H1 (cell line): Measurements from ENCODE around the gene SMIM24. TPM values are rescaled to one million over a fixed set of nuclear protein-coding genes. Genes with fewer than 3 reads are reported as not detected.

ENCODE experiments used
- CTCF ChIA-PET: fragments of 300-600 bp; sonication (Branson Sonifier 250); formaldehyde crosslinking; loops from one replicate; lab custom pipeline; 2021; ENCODE audit not compliant: partially characterized antibody; lab: Charles Lee
- POLR2A ChIA-PET: fragments of 300-600 bp; sonication (Branson Sonifier 250); formaldehyde crosslinking; loops from one replicate; lab custom pipeline; 2021; ENCODE audit warnings: inconsistent platforms; ENCODE audit not compliant: partially characterized antibody; lab: Charles Lee
- DNase-seq, 2 experiments: peaks; one replicate each; pipeline versions ENCODE4 v3.0.0 to v3.0.0-alpha.2; 2010 to 2022; ENCODE audit warnings: low spot score in 2 of 2, low read depth in 1 of 2, mixed read lengths in 1 of 2
- FAIRE-seq: peaks from 2 replicates; lab custom pipeline; 2011; peaks lifted over from hg19 to GRCh38; lab: Jason Lieb, UNC
- H2AFZ ChIP-seq: 2 replicates; pipeline ENCODE4 v1.8.1; 2012; ENCODE audit warnings: low read length, inconsistent platforms
- H2AK5ac ChIP-seq: 2 replicates; pipeline ENCODE4 v1.6.1; 2013; ENCODE audit warnings: low read depth, low read length
- H2BK120ac ChIP-seq: replicated peaks from 2 replicates; pipeline ENCODE3; 2013; ENCODE audit warnings: low read depth, low read length, inconsistent platforms
- H2BK12ac ChIP-seq: 2 replicates; pipeline ENCODE4 v1.6.1; 2013; ENCODE audit warnings: low read depth, low read length
- H2BK15ac ChIP-seq: 2 replicates; pipeline ENCODE4 v1.6.1; 2013; ENCODE audit warnings: low read length
- H2BK20ac ChIP-seq: 2 replicates; pipeline ENCODE4 v1.6.1; 2013; ENCODE audit warnings: low read length
- H2BK5ac ChIP-seq: 2 replicates; pipeline ENCODE4 v1.6.1; 2013; ENCODE audit warnings: low read depth, low read length
- H3K14ac ChIP-seq: 2 replicates; pipeline ENCODE4 v1.6.1; 2013; ENCODE audit warnings: inconsistent platforms; ENCODE audit not compliant: insufficient read length
- H3K18ac ChIP-seq: 2 replicates; pipeline ENCODE4 v1.6.1; 2013; ENCODE audit warnings: low read length; ENCODE audit errors: extremely low read depth
- H3K23ac ChIP-seq: 2 replicates; pipeline ENCODE4 v1.6.1; 2013; ENCODE audit warnings: inconsistent platforms; ENCODE audit not compliant: insufficient read length
- H3K23me2 ChIP-seq: 2 replicates; pipeline ENCODE4 v1.6.1; 2013; ENCODE audit warnings: low read depth, low read length
- H3K27ac ChIP-seq: 2 replicates; pipeline ENCODE4 v1.6.1; 2011; ENCODE audit warnings: low read depth, low read length, inconsistent platforms
- H3K27me3 ChIP-seq, 4 experiments: replicated peaks in 1 of 4; 1 replicate in 1 of 4; 2 replicates in 3 of 4; pipeline versions ENCODE4 v1.6.1 to v1.8.1; 2011 to 2013; ENCODE audit warnings: low read length in 3 of 4, mild to moderate bottlenecking in 3 of 4, inconsistent platforms in 2 of 4, mixed read lengths in 2 of 4, moderate library complexity in 1 of 4; ENCODE audit not compliant: control insufficient read depth in 3 of 4, insufficient read depth in 3 of 4; ENCODE audit errors: extremely low read depth in 1 of 4
- H3K36me3 ChIP-seq, 4 experiments: 2 replicates each; pipeline versions ENCODE4 v1.6.1 to v1.8.1; 2011 to 2013; ENCODE audit warnings: mild to moderate bottlenecking in 4 of 4, low read length in 3 of 4, moderate library complexity in 2 of 4, control low read depth in 1 of 4, inconsistent platforms in 1 of 4; ENCODE audit not compliant: insufficient read depth in 4 of 4, control insufficient read depth in 2 of 4
- H3K4ac ChIP-seq: replicated peaks from 2 replicates; pipeline ENCODE3; 2013; ENCODE audit warnings: low read length, low read depth, mixed read lengths, inconsistent platforms; ENCODE audit not compliant: insufficient read length
- H3K4me1 ChIP-seq, 4 experiments: replicated peaks in 1 of 4; 1 replicate in 1 of 4; 2 replicates in 3 of 4; pipeline versions ENCODE4 v1.6.1 to v1.8.1; 2011 to 2013; ENCODE audit warnings: low read length in 3 of 4, inconsistent platforms in 2 of 4, mixed read lengths in 1 of 4; ENCODE audit not compliant: insufficient read depth in 4 of 4, control insufficient read depth in 3 of 4
- H3K4me2 ChIP-seq, 2 experiments: 2 replicates each; pipeline versions ENCODE4 v1.6.1 to v1.8.1; 2011 to 2013; ENCODE audit warnings: low read depth in 2 of 2, low read length in 2 of 2, control low read depth in 1 of 2, inconsistent platforms in 1 of 2, mild to moderate bottlenecking in 1 of 2; ENCODE audit not compliant: insufficient read depth in 1 of 2
- H3K4me3 ChIP-seq, 4 experiments: fragments of 200-600, 300-600 bp in 1 of 4; sonication (generic), shearing (Covaris generic), sonication (Bioruptor Twin) in 1 of 4; 2 replicates each; pipeline versions ENCODE4 v1.5.1 to v1.8.1; 2011 to 2016; ENCODE audit warnings: low read length in 4 of 4, low read depth in 3 of 4, control low read depth in 2 of 4, inconsistent platforms in 2 of 4, mild to moderate bottlenecking in 2 of 4, mixed read lengths in 1 of 4, moderate library complexity in 1 of 4; ENCODE audit not compliant: insufficient read depth in 2 of 4; ENCODE audit errors: extremely low read depth in 1 of 4
- H3K56ac ChIP-seq: replicated peaks from 2 replicates; pipeline ENCODE3; 2013; ENCODE audit warnings: low read depth, mild to moderate bottlenecking, mixed read lengths, low read length, inconsistent platforms; ENCODE audit not compliant: insufficient read length
- H3K79me1 ChIP-seq: 2 replicates; pipeline ENCODE4 v1.6.1; 2013; ENCODE audit warnings: low read depth, low read length, control low read depth
- H3K79me2 ChIP-seq, 2 experiments: 2 replicates each; pipeline versions ENCODE4 v1.6.1 to v1.8.1; 2012 to 2013; ENCODE audit warnings: low read length in 2 of 2, mild to moderate bottlenecking in 2 of 2, inconsistent platforms in 1 of 2; ENCODE audit not compliant: insufficient read depth in 2 of 2, control insufficient read depth in 1 of 2
- H3K9ac ChIP-seq, 4 experiments: replicated peaks in 1 of 4; 1 replicate in 1 of 4; 2 replicates in 3 of 4; pipeline versions ENCODE4 v1.6.1 to v1.8.1; 2011 to 2013; ENCODE audit warnings: low read depth in 3 of 4, low read length in 3 of 4, control low read depth in 2 of 4, mild to moderate bottlenecking in 2 of 4, moderate library complexity in 2 of 4, inconsistent platforms in 1 of 4; ENCODE audit errors: extremely low read depth in 1 of 4
- H3K9me3 ChIP-seq, 2 experiments: 2 replicates each; pipeline versions ENCODE4 v1.6.1 to v1.8.1; 2012 to 2013; ENCODE audit warnings: mild to moderate bottlenecking in 2 of 2, moderate library complexity in 2 of 2, control low read depth in 1 of 2, inconsistent platforms in 1 of 2, low read depth in 1 of 2, low read length in 1 of 2, mixed read lengths in 1 of 2; ENCODE audit not compliant: insufficient read depth in 2 of 2
- H4K20me1 ChIP-seq, 2 experiments: replicated peaks in 1 of 2; 2 replicates each; pipeline versions ENCODE3 to v1.8.1; 2011 to 2013; ENCODE audit warnings: inconsistent platforms in 2 of 2, low read length in 2 of 2, mild to moderate bottlenecking in 1 of 2; ENCODE audit not compliant: insufficient read depth in 2 of 2, control insufficient read depth in 1 of 2
- H4K5ac ChIP-seq: 2 replicates; pipeline ENCODE4 v1.6.1; 2013; ENCODE audit warnings: low read length, low read depth, mixed read lengths, inconsistent platforms; ENCODE audit not compliant: insufficient read length
- H4K8ac ChIP-seq: 2 replicates; pipeline ENCODE4 v1.8.0; 2013; ENCODE audit warnings: mild to moderate bottlenecking, moderate library complexity, low read length, inconsistent platforms; ENCODE audit not compliant: insufficient read depth; ENCODE audit errors: extremely low read depth
- H4K91ac ChIP-seq: replicated peaks from 2 replicates; pipeline ENCODE3; 2013; ENCODE audit warnings: low read length, mixed read lengths, inconsistent platforms; ENCODE audit not compliant: insufficient read length
- CEBPB ChIP-seq: IDR thresholded peaks from 2 replicates; pipeline ENCODE4 v1.6.1; 2012; ENCODE audit warnings: low read depth, low read length
- CREB1 ChIP-seq: IDR thresholded peaks from 2 replicates; pipeline ENCODE4 v1.6.1; 2012; ENCODE audit warnings: inconsistent platforms
- CTBP2 ChIP-seq: IDR thresholded peaks from 2 replicates; pipeline ENCODE4 v1.7.0; 2011; ENCODE audit warnings: borderline replicate concordance, mild to moderate bottlenecking, moderate library complexity, mixed read lengths, low read length; ENCODE audit not compliant: insufficient read depth, insufficient read length
- FOSL1 ChIP-seq: IDR thresholded peaks from 2 replicates; pipeline ENCODE4 v1.6.1; 2011; ENCODE audit warnings: mild to moderate bottlenecking, low read depth, low read length, moderate library complexity; ENCODE audit not compliant: insufficient read depth
- MAFK ChIP-seq: IDR thresholded peaks from 2 replicates; pipeline ENCODE4 v1.6.1; 2012; ENCODE audit warnings: low read depth, mild to moderate bottlenecking, improper control_type of control experiment, low read length
- NANOG ChIP-seq: IDR thresholded peaks from 2 replicates; pipeline ENCODE4 v1.6.1; 2011; ENCODE audit warnings: low read length, low read depth, mild to moderate bottlenecking, inconsistent platforms; ENCODE audit not compliant: insufficient read depth, poor library complexity, severe bottlenecking
- RFX5 ChIP-seq: IDR thresholded peaks from 2 replicates; pipeline ENCODE4 v1.6.1; 2011; ENCODE audit warnings: low read depth, low read length, improper control_type of control experiment, borderline replicate concordance
- SIRT6 ChIP-seq: IDR thresholded peaks from one replicate; pipeline ENCODE4 v1.7.1; 2012; ENCODE audit warnings: low read length, inconsistent platforms
- SP2 ChIP-seq: IDR thresholded peaks from 2 replicates; pipeline ENCODE4 v1.6.1; 2012; ENCODE audit warnings: mild to moderate bottlenecking, low read length, inconsistent platforms
- SP4 ChIP-seq: IDR thresholded peaks from 2 replicates; pipeline ENCODE4 v1.6.1; 2012; ENCODE audit warnings: low read length, inconsistent platforms
- WGBS, 2 experiments: shearing (Covaris generic) in 1 of 2; methylation state at CpG; one replicate each; pipeline versions ENCODE4 v1.1.6 to v1.1.7; 2013 to 2015; ENCODE audit warnings: low lambda C conversion rate in 2 of 2, mixed read lengths in 2 of 2, inconsistent platforms in 1 of 2, low coverage in 1 of 2, missing lambda C conversion rate in 1 of 2; ENCODE audit not compliant: insufficient replicate concordance in 2 of 2, insufficient coverage in 1 of 2, insufficient read length in 1 of 2; ENCODE audit errors: extremely low coverage in 1 of 2, missing lambda C conversion rate in 1 of 2; 5-methylcytosine and 5-hydroxymethylcytosine counted together
- polyA plus RNA-seq, 7 experiments: library from polyadenylated mRNA; depleted of rRNA in 3 of 7; stranded (reverse) in 5 of 7; unstranded in 2 of 7; fragments of >200 nt in 5 of 7; fragments of 200-250 nt in 2 of 7; gene quantifications; 1 replicate in 5 of 7; 2 replicates in 1 of 7; 4 replicates in 1 of 7; pipeline versions ENCODE4 v1.2.1 to v1.2.3, GENCODE V29; 2011 to 2013; ENCODE audit warnings: missing spikeins in 2 of 7, mixed read lengths in 2 of 7
- total RNA-seq: library from RNA; stranded (reverse); fragmentation: NEBNext Ultra II Directional; extraction: Animal tissue kit (Norgen Biotek cat#: 25700); gene quantifications from 2 replicates; pipeline ENCODE4 v1.2.1, GENCODE V29; 2021

The SMIM24 gene
- total and polyA plus RNA-seq, 2 of the 8 experiments (the other 6 are each of a cell fraction or from before 2014, with no cell fraction given), result 3.8 to 4.5 TPM

DNA sequence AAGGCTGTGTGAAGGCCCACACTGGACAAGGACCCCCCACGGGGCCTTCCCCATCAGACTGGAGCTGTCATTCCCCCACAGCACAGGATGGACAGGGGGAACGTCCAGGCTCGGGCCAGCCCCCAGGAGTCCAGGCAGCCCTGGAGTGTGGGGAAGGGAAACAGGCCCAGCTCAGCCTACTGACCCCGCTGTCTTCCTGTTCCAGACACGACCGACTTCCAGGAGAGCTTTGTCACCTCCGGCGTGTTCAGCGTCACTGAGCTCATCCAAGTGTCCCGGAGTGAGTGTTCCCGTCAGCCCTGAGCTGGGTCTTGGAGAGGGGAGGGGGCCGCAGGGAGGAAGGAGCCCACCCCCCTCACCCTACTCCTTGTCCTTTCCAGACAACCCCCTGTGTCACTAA is 47.0 kb downstream of the SMIM24 start:
- DNase-seq (no peak), FAIRE-seq (no peak)
- no peak overlapping the region for H3K4me2 ChIP-seq
- H3K27me3 ChIP-seq, result peaks cover 0 to 3% (median 1%) of the 10 kb centered on the region in 4 experiments; a peak in 3 of 7 replicates
- WGBS, 2 experiments, result 79% methylated on average over 12 of the region's 12 CpGs; no CpG with 5 or more reads in 1 of the 2 experiments
- H2BK5ac ChIP-seq, result no peak overlapping the region
- no peak overlapping the region for H4K8ac ChIP-seq
- no peak overlapping the region for H2BK15ac ChIP-seq
- H3K9ac ChIP-seq, result no peak overlapping the region
- H3K23me2 ChIP-seq, result peaks cover 4% of the 10 kb centered on the region
- no peaks in the 10 kb centered on the region for H3K79me2 ChIP-seq
- TF ChIP-seq SP4, result no peak
- TF ChIP-seq CEBPB, result no peak
- TF ChIP-seq MAFK, result no peak
- TF ChIP-seq NANOG, result no peak
- TF ChIP-seq SP2, result no peak
- TF ChIP-seq SIRT6, result no peak
- TF ChIP-seq CREB1, result no peak
- no peak for TF ChIP-seq CTBP2
- TF ChIP-seq FOSL1, result no peak
- TF ChIP-seq RFX5, result no peak
- H3K4me1 ChIP-seq, result peaks cover 0 to 6% (median 4%) of the 10 kb centered on the region in 4 experiments; a peak in 4 of 7 replicates
- no peaks in the 10 kb centered on the region for H3K79me1 ChIP-seq
- no peaks in the 10 kb centered on the region for H4K20me1 ChIP-seq
- no peak overlapping the region for H3K4ac ChIP-seq
- H2BK12ac ChIP-seq, result no peak overlapping the region
- no peak overlapping the region for H2BK120ac ChIP-seq
- no peak overlapping the region for H4K5ac ChIP-seq
- no peaks in the 10 kb centered on the region for H3K36me3 ChIP-seq
- H2AFZ ChIP-seq, result no peak overlapping the region
- H3K27ac ChIP-seq, result no peak overlapping the region
- POLR2A ChIA-PET, result interaction anchor here (1.0 kb wide), 1 partner anchor 87 kb away, joined by 4 read pairs; no protein-coding TSS in a partner anchor
- H3K18ac ChIP-seq, result no peak overlapping the region
- H2BK20ac ChIP-seq, result no peak overlapping the region
- no peak overlapping the region for H3K14ac ChIP-seq
- H3K9me3 ChIP-seq, result no peaks in the 10 kb centered on the region
- no peak overlapping the region for H4K91ac ChIP-seq
- H2AK5ac ChIP-seq, result no peak overlapping the region
- H3K23ac ChIP-seq, result no peak overlapping the region
- CTCF ChIA-PET, result interaction anchor here (0.8 to 6.9 kb wide), 5 partner anchors 25 to 108 kb away, joined by 3 to 77 read pairs (median 4); no protein-coding TSS in a partner anchor
- no peak overlapping the region for H3K56ac ChIP-seq
- no peak overlapping the region for H3K4me3 ChIP-seq
